ENCODE data around the gene DDX20. TPM values are rescaled to one million over a fixed set of nuclear protein-coding genes. Genes with fewer than 3 reads are reported as not detected.
A peak's percentile ranks its signal among the peaks of the same experiment; 100 is the strongest.

The DDX20 gene
- total and polyA plus RNA-seq, 2 of the 8 experiments (the other 6 are each of a cell fraction or from before 2014, with no cell fraction given) = 7.5 to 24.7 TPM

- 0 out of 2 replicates have a peak overlapping the region, but pooled peaks have one; percentile 16 for H2AK5ac ChIP-seq (ENCODE audit: low read depth, low read length)
- no peaks in the 10 kb centered on the region for H3K79me1 ChIP-seq (ENCODE audit: low read depth, low read length)
- no peak overlapping the region for H3K56ac ChIP-seq (replicated peaks; ENCODE audit: insufficient read length, low read depth, low read length)
- no peak overlapping the region for H3K4me3 ChIP-seq (ENCODE audit: extremely low read depth in 1 of 4, insufficient read depth in 2 of 4, low read depth in 3 of 4, low read length in 4 of 4)
- H3K23me2 ChIP-seq (ENCODE audit: low read depth, low read length) = no peaks in the 10 kb centered on the region; the same call in none of the 2 replicates
- H3K4me1 ChIP-seq (replicated peaks in 1 of 4; ENCODE audit: control insufficient read depth in 3 of 4, insufficient read depth in 4 of 4, low read length in 3 of 4) = peaks cover 2 to 21% (median 14%) of the 10 kb centered on the region in 4 experiments
- no peak overlapping the region for H2BK120ac ChIP-seq (replicated peaks; ENCODE audit: low read depth, low read length)
- TF ChIP-seq SIN3A (conservative IDR thresholded peaks at IDR 0.05 in 1 of 2, IDR thresholded peaks at IDR 0.05 in 1 of 2; ENCODE audit: low read depth in 1 of 2, low read length in 2 of 2) (no peak), JUND (IDR thresholded peaks at IDR 0.05; ENCODE audit: low read length) (no peak), YY1 (IDR thresholded peaks at IDR 0.05; ENCODE audit: low read depth, low read length) (no peak), ZNF274 (IDR thresholded peaks at IDR 0.05; ENCODE audit: borderline replicate concordance, extremely low read depth, low read length) (no peak), CTBP2 (IDR thresholded peaks at IDR 0.05; ENCODE audit: borderline replicate concordance, insufficient read depth, insufficient read length, low read length) (no peak), CBX8 (IDR thresholded peaks at IDR 0.05; ENCODE audit: borderline replicate concordance, low read depth, low read length) (no peak), TBP (IDR thresholded peaks at IDR 0.05; ENCODE audit: low read depth, low read length) (no peak), RFX5 (IDR thresholded peaks at IDR 0.05; ENCODE audit: borderline replicate concordance, low read depth, low read length) (no peak), CREB1 (IDR thresholded peaks at IDR 0.05) (no peak), SP2 (IDR thresholded peaks at IDR 0.05; ENCODE audit: low read length) (no peak)
- H4K91ac ChIP-seq (replicated peaks; ENCODE audit: insufficient read length, low read length) = no peak overlapping the region
- no peak overlapping the region for H3K4ac ChIP-seq (replicated peaks; ENCODE audit: insufficient read length, low read depth, low read length)
- H4K5ac ChIP-seq (ENCODE audit: insufficient read length, low read depth, low read length) = no peak overlapping the region
- no peak overlapping the region; the same call in 1 of the 2 replicates for H3K27ac ChIP-seq (ENCODE audit: low read depth, low read length)
- 0 out of 2 replicates have a peak overlapping the region, but pooled peaks have one; percentile 11 for H2BK12ac ChIP-seq (ENCODE audit: low read depth, low read length)
- H3K14ac ChIP-seq (ENCODE audit: insufficient read length) = no peak overlapping the region
- H3K36me3 ChIP-seq (ENCODE audit: control insufficient read depth in 2 of 4, insufficient read depth in 4 of 4, low read length in 3 of 4) = peaks cover 0 to 3% (median 0%) of the 10 kb centered on the region in 4 experiments; a peak in 3 of 8 replicates
- POLR2A ChIA-PET (ENCODE audit: partially characterized antibody) = interaction anchor here (1.8 to 18.0 kb wide), 3 partner anchors 14 to 45 kb away, joined by 5 to 343 read pairs (median 7); partner anchors contain the start of genes DDX20 and INKA2
- no peak overlapping the region for H3K23ac ChIP-seq (ENCODE audit: insufficient read length)
- CTCF ChIA-PET (ENCODE audit: partially characterized antibody) = interaction anchor here (1.4 to 42.0 kb wide), 2 partner anchors 8 to 21 kb away, joined by 7 to 1070 read pairs; partner anchors contain the start of genes DDX20 and INKA2
- peaks cover 0 to 5% of the 10 kb centered on the region in 2 experiments for H4K20me1 ChIP-seq (replicated peaks in 1 of 2; ENCODE audit: control insufficient read depth in 1 of 2, insufficient read depth in 2 of 2, low read length in 2 of 2)
- DNase-seq (ENCODE audit: low read depth in 1 of 2, low spot score in 2 of 2) (no peak), FAIRE-seq (no peak)
- no peak overlapping the region for H3K4me2 ChIP-seq (ENCODE audit: insufficient read depth in 1 of 2, low read depth in 2 of 2, low read length in 2 of 2)
- WGBS, 2 experiments (ENCODE audit: extremely low coverage in 1 of 2, insufficient coverage in 1 of 2, insufficient read length in 1 of 2, insufficient replicate concordance in 2 of 2, low coverage in 1 of 2, low lambda C conversion rate in 2 of 2, missing lambda C conversion rate in 1 of 2) = 87% methylated on average over 7 of the region's 7 CpGs; no CpG with 5 or more reads in 1 of the 2 experiments
- H2BK20ac ChIP-seq (ENCODE audit: low read length) = no peak overlapping the region
- no peaks in the 10 kb centered on the region for H3K79me2 ChIP-seq (ENCODE audit: control insufficient read depth in 1 of 2, insufficient read depth in 2 of 2, low read length in 2 of 2)
- H2AFZ ChIP-seq (ENCODE audit: low read length) = no peak overlapping the region
- no peak overlapping the region for H4K8ac ChIP-seq (ENCODE audit: extremely low read depth, insufficient read depth, low read length)
- H3K27me3 ChIP-seq (replicated peaks in 1 of 4; ENCODE audit: control insufficient read depth in 3 of 4, extremely low read depth in 1 of 4, insufficient read depth in 3 of 4, low read length in 3 of 4) = no peaks in the 10 kb centered on the region; a peak in 1 of 7 replicates
- no peak overlapping the region for H3K18ac ChIP-seq (ENCODE audit: extremely low read depth, low read length)
- no peaks in the 10 kb centered on the region for H3K9me3 ChIP-seq (ENCODE audit: insufficient read depth in 2 of 2, low read depth in 1 of 2, low read length in 1 of 2)
- H2BK15ac ChIP-seq (ENCODE audit: low read length) = no peak overlapping the region
- no peak overlapping the region for H2BK5ac ChIP-seq (ENCODE audit: low read depth, low read length)
- H3K9ac ChIP-seq (replicated peaks in 1 of 4; ENCODE audit: extremely low read depth in 1 of 4, low read depth in 3 of 4, low read length in 3 of 4) = no peak overlapping the region
Measured at GRCh38 chr1:111723091-111723806, 32.5 kb upstream of the DDX20 start.
